ENCODE measurements around the gene RAPGEF1.
"Not testable (repeated sequence)": the region's sequence is repeated elsewhere in the genome, so short reads cannot be mapped to it uniquely, and the experiment has no call there.

Gene RAPGEF1

GRCh38 chr9:131667576-131667975, 72.3 kb downstream of the RAPGEF1 start:
- no peak for DNase-seq

GRCh38 chr9:131666774-131667173, 73.1 kb downstream of the RAPGEF1 start:
- DNase-seq = no peak

GRCh38 chr9:131666029-131666428, 73.8 kb downstream of the RAPGEF1 start:
- no peak for DNase-seq

- no peak for DNase-seq
Observed at GRCh38 chr9:131663288-131663687, 76.6 kb downstream of the RAPGEF1 start.

- not testable (repeated sequence) for DNase-seq
Observed at GRCh38 chr9:131662289-131662621, 77.6 kb downstream of the RAPGEF1 start.

- DNase-seq = no peak
Observed at GRCh38 chr9:131661568-131662288, 78.1 kb downstream of the RAPGEF1 start.

- DNase-seq = no peak
Observed at GRCh38 chr9:131660466-131661405, 79.1 kb downstream of the RAPGEF1 start.

- no peak for DNase-seq
Observed at GRCh38 chr9:131658377-131659129, 81.3 kb downstream of the RAPGEF1 start.

GRCh38 chr9:131657940-131658339, 81.9 kb downstream of the RAPGEF1 start:
- no peak for DNase-seq

- DNase-seq = no peak
Observed at GRCh38 chr9:131657456-131657855, 82.4 kb downstream of the RAPGEF1 start.

GRCh38 chr9:131657037-131657377, 82.9 kb downstream of the RAPGEF1 start:
- no peak for DNase-seq

GRCh38 chr9:131656356-131657036, 83.4 kb downstream of the RAPGEF1 start:
- no peak for DNase-seq

- not testable (repeated sequence) for DNase-seq
Observed at GRCh38 chr9:131654369-131654768, 85.5 kb downstream of the RAPGEF1 start.

- no peak for DNase-seq
Observed at GRCh38 chr9:131651599-131651998, 88.3 kb downstream of the RAPGEF1 start.

GRCh38 chr9:131651160-131651559, 88.7 kb downstream of the RAPGEF1 start:
- DNase-seq = no peak

- no peak for DNase-seq
Observed at GRCh38 chr9:131650254-131650653, 89.6 kb downstream of the RAPGEF1 start.

GRCh38 chr9:131649646-131650045, 90.2 kb downstream of the RAPGEF1 start:
- no peak for DNase-seq

- no peak for DNase-seq
Observed at GRCh38 chr9:131645078-131645776, 94.6 kb downstream of the RAPGEF1 start.

- no peak for DNase-seq
Observed at GRCh38 chr9:131642496-131643083, 97.3 kb downstream of the RAPGEF1 start.

GRCh38 chr9:131641618-131642495, 98.0 kb downstream of the RAPGEF1 start:
- no peak for DNase-seq

Data from effector CD8-positive, alpha-beta T cell (primary cell).